Activated CD8-positive, alpha-beta memory T cell treated with anti-CD3 and anti-CD28 coated beads, Interleukin-2, amount 50 U/mL, for 1 hour (primary cell): ENCODE measurements around the gene ATP2A1.
"Not testable (repeated sequence)": the region's sequence is repeated elsewhere in the genome, so short reads cannot be mapped to it uniquely, and the experiment has no call there.

Experiments
- DNase-seq: peaks from one replicate; pipeline ENCODE4 v3.0.0-alpha.2; 2020; ENCODE audit errors: extremely low read depth

Gene ATP2A1

GRCh38 chr16:28905800-28906372 is 27.6 kb downstream of the ATP2A1 start:
- DNase-seq: no peak

DNA sequence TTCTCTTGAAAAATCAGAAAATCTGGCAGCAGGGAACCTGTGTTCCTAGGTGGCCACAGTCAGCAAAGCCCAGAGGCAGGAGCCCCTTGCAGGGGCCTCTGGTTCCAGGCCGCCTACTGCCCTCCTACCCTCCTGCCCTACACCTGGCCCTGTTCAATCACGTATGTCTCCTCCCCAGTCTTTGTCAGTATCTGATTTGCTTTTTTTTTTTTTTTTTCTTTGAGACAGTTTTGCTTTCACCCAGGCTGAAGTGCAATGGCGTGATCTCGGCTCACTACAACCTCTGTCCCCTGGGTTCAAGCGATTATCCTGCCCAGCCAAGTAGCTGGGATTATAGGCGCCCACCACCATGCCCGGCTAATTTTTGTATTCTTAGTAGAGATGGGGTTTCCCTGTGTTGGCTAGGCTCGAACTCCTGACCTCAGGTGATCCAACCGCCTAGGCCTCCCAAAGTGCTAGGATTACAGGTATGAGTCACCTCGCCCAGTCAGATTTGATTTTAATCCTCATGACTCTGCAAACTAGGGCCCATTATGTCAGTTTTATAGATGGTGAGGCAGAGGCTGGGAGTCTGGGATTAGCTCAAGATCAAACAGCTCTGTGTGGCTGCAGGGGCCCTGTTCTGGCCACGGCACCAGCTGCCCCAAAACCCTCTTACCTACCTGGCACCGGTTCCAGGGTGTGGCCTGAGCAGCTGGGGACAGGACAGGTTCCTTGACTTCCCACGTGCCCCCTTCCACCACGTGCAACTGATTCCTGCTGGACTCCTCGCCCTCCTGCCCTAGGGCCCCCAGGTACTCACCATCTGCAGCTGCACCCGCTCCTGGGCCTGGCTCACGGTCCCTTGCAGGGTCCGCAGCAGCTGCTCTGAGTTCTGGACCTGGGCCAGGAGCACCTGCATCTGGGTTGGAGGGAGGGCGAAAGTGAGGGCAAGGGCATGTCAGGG is 32.1 kb downstream of the ATP2A1 start:
- DNase-seq: no peak

- DNase-seq: no peak
Observed at GRCh38 chr16:28912558-28912957, 34.3 kb downstream of the ATP2A1 start.

GRCh38 chr16:28913946-28914724 is 35.8 kb downstream of the ATP2A1 start:
- DNase-seq: no peak

- DNase-seq: no peak
Observed at GRCh38 chr16:28915181-28915580, 36.9 kb downstream of the ATP2A1 start.

DNA sequence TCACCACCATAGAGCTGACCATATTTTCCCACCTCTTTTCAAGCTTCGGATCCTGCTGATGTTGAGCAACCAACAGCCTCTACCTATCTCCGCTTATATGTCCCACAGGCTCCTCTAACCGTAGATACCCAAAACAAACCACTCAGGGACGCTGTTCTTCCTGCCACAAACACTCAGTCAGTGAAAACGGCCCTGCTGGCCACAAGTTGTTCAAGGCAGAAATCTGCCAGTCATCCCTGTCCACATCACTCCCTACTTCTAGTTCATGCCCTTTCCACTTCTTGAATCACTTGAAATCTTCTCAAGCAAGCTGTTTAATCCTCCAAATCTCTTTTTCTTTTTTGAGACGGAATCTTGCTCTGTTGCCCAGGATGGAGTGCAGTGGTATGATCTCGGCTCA is 38.8 kb downstream of the ATP2A1 start:
- DNase-seq: no peak

- no peak for DNase-seq
Observed at GRCh38 chr16:28918698-28919097, 40.4 kb downstream of the ATP2A1 start.

DNA sequence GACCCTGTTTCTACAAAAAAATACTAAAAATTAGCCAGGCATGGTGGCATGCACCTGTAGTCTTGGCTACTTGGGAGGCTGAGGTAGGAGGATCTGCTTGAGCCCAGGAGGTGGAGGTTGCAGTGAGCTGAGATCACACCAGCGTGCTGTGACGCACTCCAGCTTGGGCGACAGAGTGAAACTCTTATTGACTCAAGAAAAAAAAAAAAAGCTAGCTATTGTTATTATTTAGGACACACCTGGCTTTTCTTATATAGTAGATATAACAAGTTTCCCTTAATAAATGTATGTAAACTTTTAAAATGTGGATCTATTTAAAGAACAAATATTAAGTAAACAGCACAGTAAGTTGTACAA is 44.9 kb downstream of the ATP2A1 start:
- no peak for DNase-seq

GRCh38 chr16:28923652-28924398 is 45.5 kb downstream of the ATP2A1 start:
- no peak for DNase-seq

GRCh38 chr16:28924399-28924761 is 46.1 kb downstream of the ATP2A1 start:
- DNase-seq: no peak

DNA sequence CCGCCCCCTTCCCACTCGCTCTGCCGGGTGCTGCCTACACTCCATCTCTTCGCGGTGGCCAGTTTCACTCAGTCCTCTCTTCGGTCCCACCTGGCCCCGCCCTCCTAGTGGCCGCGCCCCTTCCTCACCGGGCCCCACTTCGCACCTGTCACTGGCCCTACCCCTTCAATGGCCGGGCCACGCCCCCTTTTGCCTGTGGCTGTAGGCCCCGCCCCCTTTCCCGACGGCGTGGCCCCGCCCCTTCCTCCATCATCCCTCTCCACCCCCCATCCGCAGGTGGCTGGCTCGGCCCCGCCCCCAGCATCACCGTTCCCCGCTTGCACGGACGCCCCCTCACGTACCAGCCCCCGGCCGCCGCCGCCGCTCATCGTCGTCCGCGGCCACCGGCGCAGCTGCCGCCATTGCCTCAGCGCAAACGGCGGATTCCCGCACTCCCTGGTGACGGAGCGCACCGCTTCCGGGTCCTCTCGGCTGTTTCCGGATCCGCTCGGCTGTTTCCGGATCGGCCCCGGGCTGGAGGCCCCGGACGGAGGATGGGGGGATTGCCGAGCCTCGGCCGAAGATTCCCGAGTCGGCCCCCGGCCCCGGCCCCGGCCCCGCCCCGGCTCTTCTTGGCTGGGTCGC is 46.6 kb downstream of the ATP2A1 start, which contains the start of gene RABEP2:
RABEP2 (minus strand) TSS at position 477 of the 624 bp plus-strand sequence; CDS start at position 402, 75 bp downstream.
- DNase-seq: peak; percentile 78

GRCh38 chr16:28925386-28926228 is 47.3 kb downstream of the ATP2A1 start:
- peak; percentile 66 for DNase-seq

- not testable (repeated sequence) for DNase-seq
Observed at GRCh38 chr16:28926284-28926683, 48.0 kb downstream of the ATP2A1 start.

DNA sequence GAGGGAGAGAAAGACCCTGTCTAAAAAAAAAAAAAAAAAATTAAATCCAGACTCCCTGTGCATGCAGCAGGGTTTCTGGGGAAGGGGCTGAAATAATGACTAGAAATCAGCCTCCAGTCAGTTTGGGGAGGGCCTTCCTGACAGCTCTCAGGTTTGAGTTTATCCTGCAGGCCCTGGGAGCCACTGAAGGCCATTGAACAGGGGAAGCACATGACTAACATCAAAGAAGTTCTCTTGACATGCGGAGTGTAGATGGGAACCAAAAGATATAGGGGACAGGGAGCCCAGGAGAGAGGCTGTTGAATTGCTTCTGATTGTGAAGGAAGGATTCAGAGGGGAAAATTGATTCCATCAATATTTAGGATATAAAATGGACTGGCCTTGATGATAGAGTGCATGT is 49.5 kb downstream of the ATP2A1 start:
- DNase-seq: no peak

DNA sequence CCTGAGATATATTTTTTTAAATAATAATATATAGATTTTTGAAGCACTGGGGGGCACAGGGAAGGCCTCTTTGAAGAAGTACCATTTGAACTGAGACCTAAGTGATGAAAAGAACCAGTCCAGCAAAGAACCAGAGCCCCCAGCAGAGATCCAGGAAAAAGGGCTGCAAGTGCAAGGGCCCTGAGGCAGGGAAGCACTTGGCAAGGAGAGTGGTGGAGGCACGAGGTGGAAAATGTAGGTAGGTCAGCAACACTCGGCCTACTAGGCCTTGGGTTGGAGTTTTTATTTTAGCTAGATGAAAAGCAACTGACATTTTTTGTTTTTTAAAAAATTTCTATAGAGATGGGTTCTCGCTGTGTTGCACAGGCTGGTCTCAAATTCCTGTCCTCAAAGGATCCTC is 51.9 kb downstream of the ATP2A1 start:
- no peak for DNase-seq

DNA sequence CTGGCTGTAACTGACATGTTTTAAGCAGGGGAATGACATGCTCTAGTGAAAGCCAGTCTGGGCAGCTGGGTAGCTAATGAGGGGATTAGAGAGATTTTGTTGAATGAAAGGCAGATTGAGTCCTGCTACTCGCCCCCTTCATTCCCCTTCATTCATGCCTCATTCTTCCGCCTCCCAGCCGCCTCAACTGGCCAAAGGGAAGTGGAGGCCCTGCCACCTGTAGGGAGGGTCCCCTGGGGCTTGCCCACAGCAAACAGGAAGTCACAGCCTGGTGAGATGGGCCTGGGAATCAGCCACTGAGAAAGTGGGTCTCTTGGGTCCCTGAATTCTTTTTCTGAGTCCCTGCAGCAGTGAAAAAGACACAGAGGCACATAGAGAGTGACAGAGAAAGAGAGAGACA is 52.4 kb downstream of the ATP2A1 start:
- no peak for DNase-seq

DNA sequence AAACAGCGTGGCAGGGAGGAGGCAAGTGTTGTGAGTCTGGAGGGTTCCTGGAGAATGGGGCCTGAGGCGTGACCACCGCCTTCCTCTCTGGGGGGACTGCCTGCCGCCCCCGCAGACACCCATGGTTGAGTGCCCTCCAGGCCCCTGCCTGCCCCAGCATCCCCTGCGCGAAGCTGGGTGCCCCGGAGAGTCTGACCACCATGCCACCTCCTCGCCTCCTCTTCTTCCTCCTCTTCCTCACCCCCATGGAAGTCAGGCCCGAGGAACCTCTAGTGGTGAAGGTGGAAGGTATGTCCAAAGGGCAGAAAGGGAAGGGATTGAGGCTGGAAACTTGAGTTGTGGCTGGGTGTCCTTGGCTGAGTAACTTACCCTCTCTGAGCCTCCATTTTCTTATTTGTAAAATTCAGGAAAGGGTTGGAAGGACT is 53.5 kb downstream of the ATP2A1 start, which contains the start of gene CD19:
CD19 (plus strand) TSS at position 171 of the 425 bp plus-strand sequence; CDS start at position 201, 30 bp downstream.
- no peak for DNase-seq

GRCh38 chr16:28932339-28933141 is 54.3 kb downstream of the ATP2A1 start:
- no peak for DNase-seq

DNA sequence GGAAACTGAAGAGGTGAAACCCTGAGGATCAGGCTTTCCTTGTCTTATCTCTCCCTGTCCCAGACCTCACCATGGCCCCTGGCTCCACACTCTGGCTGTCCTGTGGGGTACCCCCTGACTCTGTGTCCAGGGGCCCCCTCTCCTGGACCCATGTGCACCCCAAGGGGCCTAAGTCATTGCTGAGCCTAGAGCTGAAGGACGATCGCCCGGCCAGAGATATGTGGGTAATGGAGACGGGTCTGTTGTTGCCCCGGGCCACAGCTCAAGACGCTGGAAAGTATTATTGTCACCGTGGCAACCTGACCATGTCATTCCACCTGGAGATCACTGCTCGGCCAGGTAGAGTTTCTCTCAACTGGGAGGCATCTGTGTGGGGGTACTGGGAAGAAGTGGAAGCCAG is 54.9 kb downstream of the ATP2A1 start:
- no peak for DNase-seq
